Tibial artery (tissue), 4 donors: Measurements from ENCODE around the gene OCIAD1.
A peak's percentile ranks its signal among the peaks of the same experiment; 100 is the strongest.

Source experiments
- DNase-seq, 2 donors: peaks; one replicate each; pipeline ENCODE4 v3.0.0-alpha.2; 2019
- H3K27ac ChIP-seq, 2 donors: fragments of 200-600 bp; sonication (generic) in 1 of 2; 1 replicate in 1 of 2; 2 replicates in 1 of 2; pipeline ENCODE4 v1.5.1; 2018 to 2019; ENCODE audit warnings: mild to moderate bottlenecking in 1 of 2
- H3K27me3 ChIP-seq, 2 donors: fragments of 200-600 bp; sonication (generic) in 1 of 2; one replicate each; pipeline versions ENCODE4 v1.5.1 to v1.6.0; 2016 to 2019
- H3K36me3 ChIP-seq, 3 donors: fragments of 200-600 bp; sonication (generic) in 2 of 3; one replicate each; pipeline ENCODE4 v1.5.1; 2016 to 2019; ENCODE audit warnings: mild to moderate bottlenecking in 2 of 3
- H3K4me1 ChIP-seq, 4 donors: fragments of 200-600 bp; sonication (generic) in 2 of 4; 1 replicate in 3 of 4; 2 replicates in 1 of 4; pipeline ENCODE4 v1.5.1; 2016 to 2019
- H3K4me3 ChIP-seq, 2 donors: fragments of 200-600 bp; sonication (generic) in 1 of 2; 1 replicate in 1 of 2; 2 replicates in 1 of 2; pipeline ENCODE4 v1.5.1; 2018 to 2019; ENCODE audit warnings: mild to moderate bottlenecking in 2 of 2
- H3K9me3 ChIP-seq, 3 donors: fragments of 200-600 bp; sonication (generic) in 1 of 3; one replicate each; pipeline ENCODE4 v1.5.1; 2016 to 2019
- CTCF ChIP-seq, 2 experiments: fragments of 200-600 bp in 1 of 2; fragments of 450-650 bp in 1 of 2; IDR thresholded peaks; one replicate each; pipeline ENCODE4 v1.5.1; 2017 to 2019; ENCODE audit warnings: antibody characterized with exemption in 2 of 2, mild to moderate bottlenecking in 1 of 2, moderate library complexity in 1 of 2
- intact Hi-C: fragments of 100-400 bp; cut with DNase I; formaldehyde crosslinking; loops from one replicate; pipeline ENCODE4 v1.15.0; 2023; ENCODE audit warnings: low total_unique reads

The OCIAD1 gene

GRCh38 chr4:48830706-48831531, at the start of gene OCIAD1:
Gene OCIAD1, plus strand, starts transcription at chr4:48831088. Its CDS starts 1,537 bp downstream, at chr4:48832625.
- Histone ChIP-seq H3K4me1 (peaks cover 0 to 18% (median 12%) of the 10 kb centered on the region in 4 donors), H3K27me3 (no peaks in the 10 kb centered on the region), H3K27ac (peak within 1 kb of the TSS; percentile 88 to 89), H3K36me3 (peaks cover 19 to 25% (median 24%) of the 10 kb centered on the region in 3 donors), H3K9me3 (no peaks in the 10 kb centered on the region), H3K4me3 (peak within 1 kb of the TSS; percentile 73 to 85)
- intact Hi-C loops, result loop anchor here (5.0 kb wide), 1 partner anchor 49 kb away; the partner anchor contains the start of gene FRYL
- TF ChIP-seq CTCF (IDR thresholded peaks at IDR 0.05), result peak in 1 of 2 experiments; percentile 20
- DNase-seq, result peak; percentile 98

- H3K9me3 ChIP-seq, result no peaks in the 10 kb centered on the region
- intact Hi-C loops, result loop anchor here (5.0 kb wide), 1 partner anchor 50 kb away; the partner anchor contains the start of gene OCIAD1
- peak overlapping the region in 1 of 2 donors; percentile 96 for H3K27ac ChIP-seq
- no peak overlapping the region for H3K4me3 ChIP-seq
- TF ChIP-seq CTCF (IDR thresholded peaks at IDR 0.05), result no peak
- no peaks in the 10 kb centered on the region for H3K36me3 ChIP-seq
- H3K4me1 ChIP-seq, result peaks cover 0 to 19% (median 5%) of the 10 kb centered on the region in 4 donors
- no peaks in the 10 kb centered on the region for H3K27me3 ChIP-seq
- DNase-seq, result no peak
These were observed 48.9 kb upstream of the OCIAD1 start for GRCh38 chr4:48781968-48782367.

GRCh38 chr4:48785302-48785701, 45.6 kb upstream of the OCIAD1 start:
- H3K9me3 ChIP-seq, result no peaks in the 10 kb centered on the region
- intact Hi-C loops, result no loop called here
- no peak for DNase-seq

GRCh38 chr4:48786549-48786948, 44.3 kb upstream of the OCIAD1 start:
- Histone ChIP-seq H3K27ac (no peak overlapping the region), H3K27me3 (no peaks in the 10 kb centered on the region), H3K4me1 (peaks cover 0 to 20% (median 7%) of the 10 kb centered on the region in 4 donors), H3K9me3 (no peaks in the 10 kb centered on the region), H3K4me3 (no peak overlapping the region), H3K36me3 (no peaks in the 10 kb centered on the region)
- no peak for TF ChIP-seq CTCF (IDR thresholded peaks at IDR 0.05)
- intact Hi-C loops, result no loop called here
- DNase-seq, result no peak

More at GRCh38 chr4:48785302-48785701, 45.6 kb upstream of the OCIAD1 start:
- TF ChIP-seq CTCF (IDR thresholded peaks at IDR 0.05), result no peak
- no peak overlapping the region for H3K4me3 ChIP-seq
- H3K4me1 ChIP-seq, result peaks cover 0 to 14% (median 6%) of the 10 kb centered on the region in 4 donors
- no peak overlapping the region for H3K27ac ChIP-seq
- H3K36me3 ChIP-seq, result no peaks in the 10 kb centered on the region
- H3K27me3 ChIP-seq, result no peaks in the 10 kb centered on the region

GRCh38 chr4:48787056-48787455, 43.8 kb upstream of the OCIAD1 start:
- no peaks in the 10 kb centered on the region for H3K9me3 ChIP-seq
- no peak for DNase-seq
- H3K27ac ChIP-seq, result no peak overlapping the region
- TF ChIP-seq CTCF (IDR thresholded peaks at IDR 0.05), result no peak
- no peaks in the 10 kb centered on the region for H3K36me3 ChIP-seq
- no peaks in the 10 kb centered on the region for H3K27me3 ChIP-seq
- no peak overlapping the region for H3K4me3 ChIP-seq
- intact Hi-C loops, result no loop called here
- H3K4me1 ChIP-seq, result peaks cover 0 to 25% (median 8%) of the 10 kb centered on the region in 4 donors
